ENCODE measurements around the gene ZNF223. TPM values are rescaled to one million over a fixed set of nuclear protein-coding genes. Genes with fewer than 3 reads are reported as not detected.

The ZNF223 gene
- total and polyA plus RNA-seq, 5 donors, result 3.2 to 5.9 (median 4.2) TPM

GRCh38 chr19:44071824-44072542 is 20.1 kb downstream of the ZNF223 start, which contains the start of gene ZNF284:
Gene ZNF284 (plus strand): TSS chr19:44072159. CDS start chr19:44076390, 4,231 bp downstream.
- ATAC-seq (peak; percentile 99 to 100), DNase-seq (peak; percentile 87 to 90 (median 90))
- H3K27me3 ChIP-seq (ENCODE audit: control insufficient read depth, insufficient read depth), result no peaks in the 10 kb centered on the region
- peak within 1 kb of the TSS; percentile 46 for H3K27ac ChIP-seq (ENCODE audit: low read length)
- WGBS, result under 1% methylated on average over 40 of the region's 40 CpGs
- H3K9me3 ChIP-seq (ENCODE audit: control insufficient read depth, low read length), result no peaks in the 10 kb centered on the region
- intact Hi-C loops (cut with DNase I), result no loop called here
- no peaks in the 10 kb centered on the region for H3K4me1 ChIP-seq (ENCODE audit: control insufficient read depth, insufficient read depth, low read length)
- H3K4me3 ChIP-seq (ENCODE audit: low read length), result peak within 1 kb of the TSS; percentile 76

- WGBS, result 21% methylated on average over 18 of the region's 18 CpGs
- ATAC-seq (peak; percentile 50 to 61), DNase-seq (no peak)
- H3K4me1 ChIP-seq (ENCODE audit: control insufficient read depth, insufficient read depth, low read length), result no peaks in the 10 kb centered on the region
- H3K27ac ChIP-seq (ENCODE audit: low read length), result no peak overlapping the region
- intact Hi-C loops (cut with DNase I), result no loop called here
- H3K27me3 ChIP-seq (ENCODE audit: control insufficient read depth, insufficient read depth), result no peaks in the 10 kb centered on the region
- no peaks in the 10 kb centered on the region for H3K9me3 ChIP-seq (ENCODE audit: control insufficient read depth, low read length)
- H3K4me3 ChIP-seq (ENCODE audit: low read length), result peak overlapping the region; percentile 76
These were observed 20.9 kb downstream of the ZNF223 start for GRCh38 chr19:44072543-44073401.

GRCh38 chr19:44076325-44076724 is 24.5 kb downstream of the ZNF223 start:
- intact Hi-C loops (cut with DNase I), result no loop called here
- ATAC-seq, result no peak
- WGBS, result 90% methylated on average over 2 of the region's 2 CpGs

GRCh38 chr19:44092108-44092507 is 40.3 kb downstream of the ZNF223 start:
- Histone ChIP-seq H3K9me3 (ENCODE audit: control insufficient read depth, low read length) (no peaks in the 10 kb centered on the region), H3K27ac (ENCODE audit: low read length) (no peak overlapping the region), H3K4me3 (ENCODE audit: low read length) (no peak overlapping the region), H3K27me3 (ENCODE audit: control insufficient read depth, insufficient read depth) (no peaks in the 10 kb centered on the region), H3K4me1 (ENCODE audit: control insufficient read depth, insufficient read depth, low read length) (no peaks in the 10 kb centered on the region)
- ATAC-seq, result no peak
- no peak for DNase-seq
- intact Hi-C loops (cut with DNase I), result no loop called here
- 66% methylated on average over 4 of the region's 4 CpGs for WGBS

More at GRCh38 chr19:44076325-44076724, 24.5 kb downstream of the ZNF223 start:
- no peak for DNase-seq
- H3K27ac ChIP-seq (ENCODE audit: low read length), result no peak overlapping the region
- H3K4me3 ChIP-seq (ENCODE audit: low read length), result no peak overlapping the region
- H3K9me3 ChIP-seq (ENCODE audit: control insufficient read depth, low read length), result no peaks in the 10 kb centered on the region
- H3K4me1 ChIP-seq (ENCODE audit: control insufficient read depth, insufficient read depth, low read length), result no peaks in the 10 kb centered on the region
- no peaks in the 10 kb centered on the region for H3K27me3 ChIP-seq (ENCODE audit: control insufficient read depth, insufficient read depth)

- peak; percentile 91 to 95 (median 95) for DNase-seq
- peak within 1 kb of the TSS; percentile 78 for H3K4me3 ChIP-seq (ENCODE audit: low read length)
- WGBS, result under 1% methylated on average over 50 of the region's 50 CpGs
- H3K27ac ChIP-seq (ENCODE audit: low read length), result peak within 1 kb of the TSS; percentile 77
- peak; percentile 99 for ATAC-seq
- intact Hi-C loops (cut with DNase I), result loop anchor here in 1 of 4 donors (2.0 kb wide), 1 partner anchor 19 kb away; the partner anchor contains the start of gene ZNF225
- H3K27me3 ChIP-seq (ENCODE audit: control insufficient read depth, insufficient read depth), result no peaks in the 10 kb centered on the region
- no peaks in the 10 kb centered on the region for H3K4me1 ChIP-seq (ENCODE audit: control insufficient read depth, insufficient read depth, low read length)
- H3K9me3 ChIP-seq (ENCODE audit: control insufficient read depth, low read length), result no peaks in the 10 kb centered on the region
These were observed 42.3 kb downstream of the ZNF223 start, which contains the start of gene ZNF224 for GRCh38 chr19:44093931-44094765. Gene ZNF224 (plus strand): TSS chr19:44094361. CDS start chr19:44097874, 3,513 bp downstream.

GRCh38 chr19:44107751-44108150 is 55.9 kb downstream of the ZNF223 start:
- Histone ChIP-seq H3K27ac (ENCODE audit: low read length) (no peak overlapping the region), H3K9me3 (ENCODE audit: control insufficient read depth, low read length) (peaks cover 14% of the 10 kb centered on the region), H3K27me3 (ENCODE audit: control insufficient read depth, insufficient read depth) (no peaks in the 10 kb centered on the region), H3K4me3 (ENCODE audit: low read length) (no peak overlapping the region), H3K4me1 (ENCODE audit: control insufficient read depth, insufficient read depth, low read length) (no peaks in the 10 kb centered on the region)
- WGBS, result 98% methylated on average over 3 of the region's 3 CpGs
- intact Hi-C loops (cut with DNase I), result no loop called here
- DNase-seq (no peak), ATAC-seq (no peak)

- Histone ChIP-seq H3K4me3 (ENCODE audit: low read length) (no peak overlapping the region), H3K4me1 (ENCODE audit: control insufficient read depth, insufficient read depth, low read length) (no peaks in the 10 kb centered on the region), H3K9me3 (ENCODE audit: control insufficient read depth, low read length) (peaks cover 14% of the 10 kb centered on the region), H3K27ac (ENCODE audit: low read length) (no peak overlapping the region), H3K27me3 (ENCODE audit: control insufficient read depth, insufficient read depth) (no peaks in the 10 kb centered on the region)
- DNase-seq (no peak), ATAC-seq (no peak)
- intact Hi-C loops (cut with DNase I), result no loop called here
These were observed 57.6 kb downstream of the ZNF223 start for GRCh38 chr19:44109458-44109857.

- Histone ChIP-seq H3K27ac (ENCODE audit: low read length) (no peak overlapping the region), H3K27me3 (ENCODE audit: control insufficient read depth, insufficient read depth) (no peaks in the 10 kb centered on the region), H3K4me3 (ENCODE audit: low read length) (peak overlapping the region; percentile 95), H3K9me3 (ENCODE audit: control insufficient read depth, low read length) (peaks cover 9% of the 10 kb centered on the region), H3K4me1 (ENCODE audit: control insufficient read depth, insufficient read depth, low read length) (no peaks in the 10 kb centered on the region)
- ATAC-seq (peak in 1 of 2 donors; percentile 22), DNase-seq (peak in 1 of 3 donors; percentile 18)
- WGBS, result 11% methylated on average over 17 of the region's 17 CpGs
- intact Hi-C loops (cut with DNase I), result loop anchor here in 2 of 4 donors (2.0 to 10.0 kb wide), 3 partner anchors 17 to 53 kb away; partner anchors contain the start of genes ZNF226 (in 2 of the 2) and ZNF224 (in 1 of the 2)
These were observed 60.2 kb downstream of the ZNF223 start for GRCh38 chr19:44111910-44112463.

GRCh38 chr19:44112802-44113137 is 60.9 kb downstream of the ZNF223 start:
- intact Hi-C loops (cut with DNase I), result loop anchor here in 2 of 4 donors (2.0 to 10.0 kb wide), 3 partner anchors 18 to 52 kb away; partner anchors contain the start of genes ZNF226 (in 2 of the 2) and ZNF224 (in 1 of the 2)
- under 1% methylated on average over 11 of the region's 11 CpGs for WGBS
- ATAC-seq, result no peak
- no peak for DNase-seq
- peaks cover 3% of the 10 kb centered on the region for H3K9me3 ChIP-seq (ENCODE audit: control insufficient read depth, low read length)
- H3K4me1 ChIP-seq (ENCODE audit: control insufficient read depth, insufficient read depth, low read length), result no peaks in the 10 kb centered on the region
- no peaks in the 10 kb centered on the region for H3K27me3 ChIP-seq (ENCODE audit: control insufficient read depth, insufficient read depth)
- H3K4me3 ChIP-seq (ENCODE audit: low read length), result peak overlapping the region; percentile 95
- H3K27ac ChIP-seq (ENCODE audit: low read length), result peak overlapping the region; percentile 79
